Hindlimb muscle (tissue), 1 donor: ENCODE results near the gene PPM1M. TPM values are rescaled to one million over a fixed set of nuclear protein-coding genes. Genes with fewer than 3 reads are reported as not detected.
"Not testable (repeated sequence)": the region's sequence is repeated elsewhere in the genome, so short reads cannot be mapped to it uniquely, and the experiment has no call there.

Source experiments
- DNase-seq: peaks from one replicate; pipeline ENCODE4 v3.0.0-alpha.2; 2013
- polyA plus RNA-seq: library from polyadenylated mRNA; unstranded; fragments of 120-200 nt; gene quantifications from one replicate; pipeline ENCODE4 v1.2.1, GENCODE V29; 2013; ENCODE audit not compliant: insufficient read length

The PPM1M gene
- polyA plus RNA-seq, 1 donor, result 15.9 TPM

- DNase-seq, result no peak
Observed at GRCh38 chr3:52277972-52278509, 32.5 kb downstream of the PPM1M start.

GRCh38 chr3:52278510-52279069 lies 33.0 kb downstream of the PPM1M start, which contains the start of gene WDR82:
Gene WDR82, minus strand, starts transcription at chr3:52278649. Its CDS starts 288 bp downstream, at chr3:52278361.
- DNase-seq, result peak; percentile 96

GRCh38 chr3:52279596-52279995 lies 34.0 kb downstream of the PPM1M start:
- DNase-seq, result no peak

GRCh38 chr3:52280050-52280461 lies 34.5 kb downstream of the PPM1M start:
- DNase-seq, result peak; percentile 59

- DNase-seq, result no peak
Observed at GRCh38 chr3:52281981-52282801, 36.6 kb downstream of the PPM1M start.

GRCh38 chr3:52283306-52283705 lies 37.7 kb downstream of the PPM1M start:
- DNase-seq, result no peak

GRCh38 chr3:52284051-52284450 lies 38.5 kb downstream of the PPM1M start:
- not testable (repeated sequence) for DNase-seq

GRCh38 chr3:52286777-52287110 lies 41.2 kb downstream of the PPM1M start:
- DNase-seq, result no peak

GRCh38 chr3:52288674-52289073 lies 43.1 kb downstream of the PPM1M start:
- no peak for DNase-seq

- DNase-seq, result no peak
Observed at GRCh38 chr3:52289338-52289746, 43.8 kb downstream of the PPM1M start.

GRCh38 chr3:52289747-52290595 lies 44.4 kb downstream of the PPM1M start:
- no peak for DNase-seq

- DNase-seq, result no peak
Observed at GRCh38 chr3:52290596-52291507, 45.3 kb downstream of the PPM1M start.

GRCh38 chr3:52291508-52292181 lies 46.1 kb downstream of the PPM1M start:
- DNase-seq, result no peak

- DNase-seq, result no peak
Observed at GRCh38 chr3:52292247-52293065, 46.9 kb downstream of the PPM1M start.

GRCh38 chr3:52293491-52294319 lies 48.1 kb downstream of the PPM1M start:
- no peak for DNase-seq

- DNase-seq, result no peak
Observed at GRCh38 chr3:52294320-52295150, 49.0 kb downstream of the PPM1M start.

GRCh38 chr3:52295671-52296208 lies 50.2 kb downstream of the PPM1M start:
- DNase-seq, result no peak
